Gastroesophageal sphincter (tissue), 4 donors: Measurements from ENCODE around the gene FURIN. TPM values are rescaled to one million over a fixed set of nuclear protein-coding genes. Genes with fewer than 3 reads are reported as not detected.
A peak's percentile ranks its signal among the peaks of the same experiment; 100 is the strongest.

Experiments used
- ATAC-seq: fragments of 150-250 bp; one replicate; pipeline ENCODE4 v1.9.1; 2016; ENCODE audit warnings: mild to moderate bottlenecking, moderate library complexity
- H3K27ac ChIP-seq, 4 donors: fragments of 200-600 bp; sonication (generic) in 3 of 4; 1 replicate in 3 of 4; 2 replicates in 1 of 4; pipeline ENCODE4 v1.5.1; 2016 to 2019
- H3K27me3 ChIP-seq: fragments of 200-600 bp; sonication (generic); one replicate; pipeline ENCODE4 v1.5.1; 2019
- H3K36me3 ChIP-seq, 2 donors: fragments of 200-600 bp; sonication (generic); one replicate each; pipeline ENCODE4 v1.5.1; 2019; ENCODE audit warnings: control low read depth in 1 of 2
- H3K4me1 ChIP-seq, 3 donors: fragments of 200-600 bp; sonication (generic); 1 replicate in 2 of 3; 2 replicates in 1 of 3; pipeline ENCODE4 v1.5.1; 2016 to 2019; ENCODE audit warnings: control low read depth in 2 of 3
- H3K4me3 ChIP-seq, 2 donors: fragments of 200-600 bp; sonication (generic); one replicate each; pipeline ENCODE4 v1.5.1; 2019; ENCODE audit warnings: mild to moderate bottlenecking in 1 of 2, moderate library complexity in 1 of 2
- H3K9me3 ChIP-seq, 3 donors: fragments of 200-600 bp; sonication (generic); one replicate each; pipeline ENCODE4 v1.5.1; 2017 to 2019; ENCODE audit warnings: control low read depth in 2 of 3
- CTCF ChIP-seq, 4 experiments: fragments of 200-600 bp in 2 of 4; fragments of 450-650 bp in 2 of 4; sonication (generic) in 1 of 4; IDR thresholded peaks; one replicate each; pipeline ENCODE4 v1.5.1; 2017 to 2019; ENCODE audit warnings: antibody characterized with exemption in 4 of 4, mild to moderate bottlenecking in 2 of 4, moderate library complexity in 2 of 4
- EP300 ChIP-seq: sonication (generic); formaldehyde crosslinking; IDR thresholded peaks from one replicate; pipeline ENCODE4 v1.6.1; 2017; ENCODE audit warnings: antibody characterized with exemption, mild to moderate bottlenecking
- POLR2A ChIP-seq, 2 donors: fragments of 450-650 bp; IDR thresholded peaks; one replicate each; pipeline ENCODE4 v1.6.1; 2017; ENCODE audit warnings: antibody characterized with exemption in 2 of 2, mild to moderate bottlenecking in 2 of 2, moderate library complexity in 1 of 2
- POLR2AphosphoS5 ChIP-seq: sonication (generic); formaldehyde crosslinking; IDR thresholded peaks from one replicate; pipeline ENCODE4 v1.6.1; 2017; ENCODE audit warnings: antibody characterized with exemption
- WGBS, 2 donors: methylation state at CpG; one replicate each; pipeline ENCODE4 v1.1.5; 2018; ENCODE audit warnings: low coverage in 1 of 2; 5-methylcytosine and 5-hydroxymethylcytosine counted together
- total RNA-seq, 4 donors: library from RNA; depleted of rRNA; stranded (reverse); fragments of >200 nt; gene quantifications; one replicate each; pipeline ENCODE4 v1.1.0, GENCODE V29; 2016

FURIN gene
- total RNA-seq, 4 donors from 2014 or later = 34.1 to 75.4 (median 59.8) TPM

GRCh38 chr15:90860942-90861675, 7.3 kb upstream of the FURIN start:
- ATAC-seq = no peak
- Histone ChIP-seq H3K4me1 (no peaks in the 10 kb centered on the region), H3K9me3 (no peaks in the 10 kb centered on the region), H3K27me3 (peaks cover 14% of the 10 kb centered on the region), H3K27ac (no peak overlapping the region), H3K4me3 (no peak overlapping the region), H3K36me3 (no peaks in the 10 kb centered on the region)
- TF ChIP-seq CTCF (IDR thresholded peaks at IDR 0.05) (no peak), POLR2AphosphoS5 (no peak), EP300 (no peak), POLR2A (IDR thresholded peaks at IDR 0.05) (no peak)
- 89 to 95% methylated on average over 14 of the region's 14 CpGs for WGBS, 2 donors

- Histone ChIP-seq H3K9me3 (no peaks in the 10 kb centered on the region), H3K27ac (no peak overlapping the region), H3K4me3 (no peak overlapping the region), H3K4me1 (no peaks in the 10 kb centered on the region), H3K36me3 (no peaks in the 10 kb centered on the region), H3K27me3 (peaks cover 14% of the 10 kb centered on the region)
- TF ChIP-seq POLR2A (IDR thresholded peaks at IDR 0.05) = no peak
- no peak for TF ChIP-seq EP300
- no peak for TF ChIP-seq POLR2AphosphoS5
- no peak for TF ChIP-seq CTCF (IDR thresholded peaks at IDR 0.05)
- no peak for ATAC-seq
- WGBS, 2 donors = 84 to 85% methylated on average over 5 to 6 of the region's 6 CpGs
These were observed 5.9 kb upstream of the FURIN start for GRCh38 chr15:90862487-90862886.

- H3K9me3 ChIP-seq = no peaks in the 10 kb centered on the region
- 64 to 80% methylated on average over 2 to 3 of the region's 5 CpGs for WGBS, 2 donors
- no peaks in the 10 kb centered on the region for H3K36me3 ChIP-seq
- peaks cover 14% of the 10 kb centered on the region for H3K27me3 ChIP-seq
- no peaks in the 10 kb centered on the region for H3K4me1 ChIP-seq
- no peak for TF ChIP-seq POLR2A (IDR thresholded peaks at IDR 0.05)
- no peak overlapping the region for H3K27ac ChIP-seq
- H3K4me3 ChIP-seq = no peak overlapping the region
- peak; percentile 50 for ATAC-seq
These were observed 5.2 kb upstream of the FURIN start for GRCh38 chr15:90862964-90863778.

- Histone ChIP-seq H3K4me1 (peaks cover 0 to 3% (median under 1%) of the 10 kb centered on the region in 3 donors), H3K36me3 (no peaks in the 10 kb centered on the region), H3K9me3 (no peaks in the 10 kb centered on the region), H3K27me3 (peaks cover 14% of the 10 kb centered on the region), H3K27ac (no peak overlapping the region), H3K4me3 (no peak overlapping the region)
- 87 to 90% methylated on average over 3 to 4 of the region's 4 CpGs for WGBS, 2 donors
- no peak for TF ChIP-seq POLR2AphosphoS5
- no peak for TF ChIP-seq CTCF (IDR thresholded peaks at IDR 0.05)
- no peak for TF ChIP-seq EP300
- TF ChIP-seq POLR2A (IDR thresholded peaks at IDR 0.05) = no peak
- no peak for ATAC-seq
These were observed 4.4 kb upstream of the FURIN start for GRCh38 chr15:90863987-90864386.

- Histone ChIP-seq H3K4me3 (no peak overlapping the region), H3K27ac (no peak overlapping the region), H3K4me1 (peaks cover 0 to 8% (median 6%) of the 10 kb centered on the region in 3 donors), H3K27me3 (peaks cover 14% of the 10 kb centered on the region), H3K36me3 (no peaks in the 10 kb centered on the region), H3K9me3 (no peaks in the 10 kb centered on the region)
- WGBS, 2 donors = 89 to 100% methylated on average over 2 to 3 of the region's 10 CpGs
- TF ChIP-seq POLR2A (IDR thresholded peaks at IDR 0.05) = no peak
- no peak for TF ChIP-seq EP300
- TF ChIP-seq CTCF (IDR thresholded peaks at IDR 0.05) = no peak
- TF ChIP-seq POLR2AphosphoS5 = no peak
- no peak for ATAC-seq
These were observed 3.9 kb upstream of the FURIN start for GRCh38 chr15:90864507-90864906.
